ENCODE results near the gene NDUFS2.

DNA sequence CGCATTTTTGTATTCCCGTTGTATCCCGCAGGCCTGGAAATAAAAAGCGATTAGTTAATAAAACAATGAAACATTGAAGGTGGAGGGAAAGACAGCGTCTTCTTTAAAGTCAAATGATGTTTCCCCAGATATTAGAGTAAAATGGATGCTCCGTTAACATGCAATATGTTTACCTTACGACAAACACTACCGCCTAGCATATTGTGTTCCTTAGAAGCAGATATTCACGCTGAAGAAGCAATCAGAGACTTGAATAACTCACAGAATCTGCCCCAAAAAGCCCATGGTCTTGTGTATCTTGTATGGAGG is 24.3 kb upstream of the NDUFS2 start:
- no peak for TF ChIP-seq POLR2A (IDR thresholded peaks at IDR 0.05)
- TF ChIP-seq, protein P1, sequence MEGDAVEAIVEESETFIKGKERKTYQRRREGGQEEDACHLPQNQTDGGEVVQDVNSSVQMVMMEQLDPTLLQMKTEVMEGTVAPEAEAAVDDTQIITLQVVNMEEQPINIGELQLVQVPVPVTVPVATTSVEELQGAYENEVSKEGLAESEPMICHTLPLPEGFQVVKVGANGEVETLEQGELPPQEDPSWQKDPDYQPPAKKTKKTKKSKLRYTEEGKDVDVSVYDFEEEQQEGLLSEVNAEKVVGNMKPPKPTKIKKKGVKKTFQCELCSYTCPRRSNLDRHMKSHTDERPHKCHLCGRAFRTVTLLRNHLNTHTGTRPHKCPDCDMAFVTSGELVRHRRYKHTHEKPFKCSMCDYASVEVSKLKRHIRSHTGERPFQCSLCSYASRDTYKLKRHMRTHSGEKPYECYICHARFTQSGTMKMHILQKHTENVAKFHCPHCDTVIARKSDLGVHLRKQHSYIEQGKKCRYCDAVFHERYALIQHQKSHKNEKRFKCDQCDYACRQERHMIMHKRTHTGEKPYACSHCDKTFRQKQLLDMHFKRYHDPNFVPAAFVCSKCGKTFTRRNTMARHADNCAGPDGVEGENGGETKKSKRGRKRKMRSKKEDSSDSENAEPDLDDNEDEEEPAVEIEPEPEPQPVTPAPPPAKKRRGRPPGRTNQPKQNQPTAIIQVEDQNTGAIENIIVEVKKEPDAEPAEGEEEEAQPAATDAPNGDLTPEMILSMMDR (IDR thresholded peaks at IDR 0.05) = no peak

All from lower leg skin (tissue), 3 donors.